ENCODE results near the gene PAX6.
A peak's percentile ranks its signal among the peaks of the same experiment; 100 is the strongest.

PAX6 gene

DNA sequence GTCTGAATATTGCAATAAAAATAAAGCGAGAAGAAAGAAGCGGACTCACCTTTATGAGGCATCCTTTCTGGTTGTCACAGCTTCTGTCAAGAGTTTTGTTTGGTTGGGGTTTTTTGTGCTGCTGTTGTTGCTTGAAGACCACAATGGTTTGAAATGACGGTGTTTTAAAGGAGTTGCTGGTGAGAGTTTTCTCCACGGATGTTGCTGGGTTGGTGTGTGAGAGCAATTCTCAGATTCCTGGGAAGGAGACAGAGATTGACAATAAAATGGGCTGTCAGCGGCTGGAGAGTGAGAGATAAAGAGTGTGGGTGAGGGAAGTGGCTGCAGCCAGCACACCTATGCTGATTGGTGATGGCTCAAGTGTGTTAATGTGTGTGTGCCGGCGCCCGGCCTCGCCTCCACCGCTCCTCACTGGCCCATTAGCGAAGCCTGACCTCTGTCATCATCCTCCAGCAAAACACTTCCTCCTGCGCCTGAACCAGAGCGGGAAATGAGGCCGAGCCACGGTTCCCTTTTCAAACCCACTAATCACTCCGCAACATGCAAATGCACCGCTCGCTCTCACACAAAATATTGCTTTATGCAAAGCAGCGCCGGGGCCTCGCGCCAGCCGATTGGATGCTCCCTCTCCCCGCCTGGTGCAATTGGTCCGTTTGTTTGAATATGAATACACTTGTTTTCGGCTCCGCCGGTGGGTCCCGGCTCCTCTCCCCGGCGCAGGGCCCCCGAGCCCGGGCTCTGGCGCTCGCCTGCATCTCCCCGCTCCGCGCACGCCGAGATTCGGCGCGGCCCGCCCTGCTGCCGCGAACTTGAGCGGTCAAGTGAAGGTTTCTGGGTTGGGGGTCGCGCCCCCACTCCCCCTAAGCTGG lies at the start of gene PAX6:
Gene PAX6 (minus strand): TSS at position 544 of the 869 bp plus-strand sequence. CDS start 4,911 bp downstream, outside the sequence.
- DNase-seq: peak; percentile 99

DNA sequence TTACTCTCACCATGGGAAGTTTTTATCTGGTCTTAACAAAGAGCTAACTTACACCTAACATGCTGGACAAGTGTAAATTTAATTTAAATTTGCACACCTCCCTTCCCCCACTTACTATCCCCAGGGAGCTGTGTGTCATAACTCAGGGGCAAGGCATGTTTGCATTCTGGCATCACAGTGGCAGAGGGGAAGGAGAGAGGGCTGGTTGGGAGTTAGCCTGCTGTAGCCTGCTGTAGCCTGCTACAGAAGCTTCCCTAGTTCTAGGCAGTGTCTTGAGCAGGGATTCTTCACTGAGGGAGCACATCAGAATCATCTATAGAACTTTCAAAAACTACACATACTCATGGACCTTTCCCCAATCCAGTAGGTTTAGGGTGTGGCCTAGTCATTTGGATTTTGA lies 49.3 kb upstream of the PAX6 start:
- no peak for DNase-seq

DNA sequence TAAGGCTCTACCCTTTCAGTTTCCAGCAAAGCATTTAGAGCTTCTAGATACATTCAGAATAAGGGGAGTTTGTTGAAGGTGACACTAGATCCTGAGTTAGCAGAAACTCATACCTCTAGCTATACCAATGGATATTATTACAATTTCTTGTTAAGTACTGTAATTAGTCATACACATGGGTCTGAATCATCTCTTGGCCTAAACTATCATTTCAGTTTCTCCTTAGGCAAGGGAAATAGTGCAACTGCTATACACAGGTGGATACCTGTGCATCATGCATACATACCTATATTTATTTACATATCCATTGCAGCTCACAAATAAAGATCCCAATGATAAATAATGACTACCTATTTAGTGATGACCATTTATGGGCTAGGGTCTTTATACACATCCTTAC lies 45.1 kb upstream of the PAX6 start:
- no peak for DNase-seq

DNA sequence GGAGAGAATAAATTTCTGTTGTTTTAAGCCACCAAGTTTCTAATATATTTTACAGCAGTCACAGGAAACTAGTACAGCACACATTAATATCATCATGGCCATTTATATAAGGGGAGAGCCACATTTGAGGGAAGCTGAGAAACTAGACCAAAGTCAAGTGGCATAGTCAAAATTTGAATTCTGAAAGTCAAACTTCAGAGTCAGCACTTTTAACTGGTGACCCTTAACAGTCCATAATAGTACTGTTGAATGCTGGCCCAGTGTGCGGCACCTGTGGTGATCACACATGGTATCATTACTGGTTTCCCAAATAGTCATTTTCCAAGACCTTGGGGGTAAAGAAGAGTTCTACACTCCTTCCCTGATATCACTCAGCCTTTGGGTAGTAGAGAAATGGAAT lies 44.3 kb upstream of the PAX6 start:
- DNase-seq: no peak

DNA sequence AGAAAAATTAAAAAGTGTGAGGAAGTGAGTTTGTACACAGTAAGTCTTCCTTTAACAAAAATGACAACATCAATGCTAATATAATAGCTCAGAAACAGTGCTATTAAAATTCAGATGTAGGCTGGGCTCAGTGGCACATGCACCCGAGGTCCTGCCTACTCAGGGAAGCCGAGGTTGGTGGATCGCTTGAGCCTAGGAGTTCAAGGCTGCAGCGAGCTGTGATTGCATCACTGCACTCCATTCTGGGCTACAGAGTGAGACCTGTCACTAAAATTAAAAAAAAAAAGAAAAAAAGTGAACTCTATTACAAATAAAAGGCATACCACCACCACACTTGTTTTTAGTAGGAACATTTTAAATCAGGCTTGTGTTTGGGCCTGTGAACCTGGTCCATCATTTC lies 39.2 kb upstream of the PAX6 start:
- DNase-seq: no peak

DNA sequence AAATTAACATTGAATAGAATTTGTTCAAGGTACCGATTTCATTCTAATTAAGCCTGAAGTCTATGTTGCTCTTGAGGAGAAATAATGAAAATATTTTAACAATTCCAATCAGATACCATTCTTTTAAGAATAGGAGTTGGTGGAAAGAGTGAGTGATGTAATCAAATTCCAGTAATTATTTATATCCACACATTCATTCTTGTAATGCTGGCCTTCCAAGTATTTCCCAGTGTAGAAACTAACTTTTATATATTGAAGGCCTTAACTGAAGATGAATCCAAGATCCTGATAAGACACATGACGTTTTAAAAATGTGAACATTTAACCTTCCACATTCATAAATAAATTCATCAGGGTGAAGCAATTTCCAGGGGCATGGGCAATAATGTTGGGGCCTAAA lies 36.6 kb upstream of the PAX6 start:
- DNase-seq: no peak

DNA sequence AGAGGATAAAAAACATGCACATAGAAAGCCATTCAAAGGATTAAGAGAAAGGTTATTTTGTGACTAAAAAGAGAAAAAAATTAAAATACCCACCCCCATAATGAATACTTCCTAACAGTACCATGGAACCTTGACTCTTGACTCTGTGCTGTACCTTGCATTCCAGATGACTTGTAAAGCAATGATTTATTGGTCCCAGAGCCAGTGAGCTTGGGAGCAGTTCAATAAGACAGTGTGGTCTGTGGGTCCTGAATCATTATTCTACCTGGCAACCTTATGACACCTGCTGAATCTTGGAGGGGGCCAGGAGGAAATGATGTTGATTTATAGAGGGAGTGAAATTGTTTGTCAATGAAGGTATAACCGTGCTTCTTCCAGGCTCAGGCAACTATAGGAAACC lies 34.2 kb upstream of the PAX6 start:
- no peak for DNase-seq

DNA sequence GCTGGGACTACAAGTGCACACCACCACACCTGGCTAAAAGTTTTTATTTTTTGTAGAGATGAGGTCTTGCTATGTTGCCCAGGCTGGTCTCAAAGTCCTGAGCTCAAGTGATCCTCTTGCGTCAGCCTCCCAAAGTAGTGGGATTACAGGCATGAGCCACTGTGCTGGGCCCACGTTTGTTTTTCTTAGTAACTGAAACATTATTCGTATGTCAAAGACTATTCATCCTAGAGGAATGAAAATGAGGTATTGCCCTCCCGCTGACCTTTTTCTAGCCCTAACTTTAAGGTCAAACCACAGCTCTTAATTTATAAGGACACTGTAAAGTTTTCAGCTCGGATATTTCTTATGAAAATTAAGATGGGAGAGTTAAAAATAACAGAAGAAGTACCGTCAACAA lies 33.2 kb upstream of the PAX6 start:
- DNase-seq: no peak

DNA sequence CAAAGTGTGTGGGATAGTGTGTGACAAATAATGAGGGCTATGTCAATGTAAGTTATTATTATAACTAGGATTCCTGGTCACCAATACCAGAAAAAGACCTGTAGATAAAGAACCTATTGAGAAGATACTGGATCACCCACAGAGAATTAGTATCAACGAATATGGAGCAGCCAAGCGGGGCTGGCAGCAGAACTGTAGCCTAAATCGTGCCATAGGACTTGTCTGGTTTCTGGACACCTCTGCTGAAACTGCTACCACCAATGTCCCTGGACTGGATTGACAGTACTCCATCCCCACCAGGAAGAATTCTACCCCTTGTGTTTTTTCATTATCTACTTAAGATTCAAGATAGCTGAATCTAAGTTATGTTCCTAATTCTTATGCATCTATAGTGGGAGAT lies 30.3 kb upstream of the PAX6 start:
- DNase-seq: no peak

DNA sequence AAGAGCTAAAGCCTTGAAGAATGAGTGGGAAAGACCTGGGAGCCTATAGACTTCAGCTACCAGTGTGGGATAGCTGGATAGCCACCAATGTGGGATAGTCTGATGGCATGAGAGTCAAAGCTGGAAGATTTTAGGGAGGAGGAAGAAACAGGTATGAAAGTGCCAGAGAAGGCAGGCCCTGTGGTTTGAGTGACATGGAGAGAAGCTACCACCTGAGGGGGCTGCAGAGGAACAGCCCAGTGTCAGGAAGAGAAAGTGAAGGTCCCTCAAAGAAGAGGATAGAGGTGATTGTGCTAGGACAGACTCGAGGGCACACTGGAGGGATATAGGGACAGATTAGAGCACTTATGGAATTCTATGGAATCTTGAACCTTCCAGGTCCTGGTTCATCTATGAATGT lies 23.1 kb upstream of the PAX6 start:
- no peak for DNase-seq

DNA sequence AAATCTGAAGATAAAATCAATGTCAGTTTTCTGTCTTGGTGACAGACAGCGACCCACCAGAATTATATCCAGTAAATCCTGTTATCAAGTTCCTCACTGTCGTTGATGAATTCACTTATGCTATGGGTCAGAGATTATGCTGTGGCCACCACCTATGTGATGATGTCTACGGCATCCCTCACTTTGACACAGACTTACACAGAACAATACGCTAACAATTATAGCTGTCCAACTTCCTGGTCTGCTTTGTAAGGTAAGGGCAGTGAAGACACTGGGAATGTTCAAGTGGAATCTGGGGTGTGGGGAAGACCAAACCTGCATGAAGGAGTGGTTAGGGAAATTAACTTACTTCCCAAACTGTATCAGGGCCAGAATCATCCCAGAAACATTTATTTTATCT lies 19.3 kb upstream of the PAX6 start:
- DNase-seq: no peak

DNA sequence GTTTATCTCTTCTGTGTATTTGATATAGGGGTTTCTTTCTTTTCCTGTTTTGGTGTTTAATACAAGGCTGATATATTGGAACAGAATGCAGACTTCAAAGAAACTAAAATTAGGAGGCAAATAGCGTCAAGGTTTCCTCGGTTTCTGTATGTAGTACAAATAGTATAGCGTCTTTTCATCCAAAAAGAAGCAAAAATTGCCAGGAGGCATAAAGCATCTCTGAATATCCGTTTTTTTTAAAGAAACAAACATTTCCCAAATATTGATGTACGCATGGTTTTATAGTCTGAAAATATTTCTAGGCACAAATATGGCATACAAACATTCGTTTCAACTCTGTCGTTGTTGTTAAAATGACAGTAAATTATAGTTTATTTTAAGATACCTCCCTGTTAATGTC lies 17.1 kb upstream of the PAX6 start:
- DNase-seq: no peak

DNA sequence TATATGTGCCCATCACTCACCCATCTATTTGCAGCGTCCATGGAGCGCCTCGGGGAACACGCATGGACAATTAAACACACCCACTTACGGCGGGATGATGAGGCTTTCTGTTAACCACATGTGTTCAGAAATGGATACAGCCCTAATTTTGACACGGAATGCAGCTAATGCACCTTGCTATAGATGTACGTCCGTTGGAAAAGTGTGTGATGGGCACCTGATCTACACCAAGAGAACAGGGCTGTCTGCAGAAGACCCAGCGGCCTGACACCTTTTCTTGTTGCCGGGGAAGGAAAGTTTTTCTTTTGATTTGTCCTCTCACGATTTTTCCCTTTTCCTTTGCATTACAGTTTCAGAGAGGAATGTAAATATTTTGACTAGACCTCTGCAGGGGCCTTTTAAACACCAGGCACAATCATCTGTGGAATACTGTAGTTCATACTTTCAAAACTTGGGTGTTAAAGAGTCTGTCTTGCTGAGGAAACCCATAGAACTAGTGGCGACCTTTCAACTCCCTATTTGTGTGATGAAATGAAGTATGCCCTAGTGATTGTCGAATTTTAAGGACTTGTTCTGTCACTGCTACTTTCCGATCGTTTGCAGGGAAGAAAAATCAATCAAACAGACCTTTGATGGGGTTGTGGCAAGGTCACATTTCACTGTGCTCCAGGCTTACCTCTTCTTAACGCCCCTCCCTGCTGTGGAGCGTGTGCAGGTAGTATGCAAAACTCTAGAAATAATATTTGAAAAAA lies 16.5 kb upstream of the PAX6 start:
- no peak for DNase-seq

DNA sequence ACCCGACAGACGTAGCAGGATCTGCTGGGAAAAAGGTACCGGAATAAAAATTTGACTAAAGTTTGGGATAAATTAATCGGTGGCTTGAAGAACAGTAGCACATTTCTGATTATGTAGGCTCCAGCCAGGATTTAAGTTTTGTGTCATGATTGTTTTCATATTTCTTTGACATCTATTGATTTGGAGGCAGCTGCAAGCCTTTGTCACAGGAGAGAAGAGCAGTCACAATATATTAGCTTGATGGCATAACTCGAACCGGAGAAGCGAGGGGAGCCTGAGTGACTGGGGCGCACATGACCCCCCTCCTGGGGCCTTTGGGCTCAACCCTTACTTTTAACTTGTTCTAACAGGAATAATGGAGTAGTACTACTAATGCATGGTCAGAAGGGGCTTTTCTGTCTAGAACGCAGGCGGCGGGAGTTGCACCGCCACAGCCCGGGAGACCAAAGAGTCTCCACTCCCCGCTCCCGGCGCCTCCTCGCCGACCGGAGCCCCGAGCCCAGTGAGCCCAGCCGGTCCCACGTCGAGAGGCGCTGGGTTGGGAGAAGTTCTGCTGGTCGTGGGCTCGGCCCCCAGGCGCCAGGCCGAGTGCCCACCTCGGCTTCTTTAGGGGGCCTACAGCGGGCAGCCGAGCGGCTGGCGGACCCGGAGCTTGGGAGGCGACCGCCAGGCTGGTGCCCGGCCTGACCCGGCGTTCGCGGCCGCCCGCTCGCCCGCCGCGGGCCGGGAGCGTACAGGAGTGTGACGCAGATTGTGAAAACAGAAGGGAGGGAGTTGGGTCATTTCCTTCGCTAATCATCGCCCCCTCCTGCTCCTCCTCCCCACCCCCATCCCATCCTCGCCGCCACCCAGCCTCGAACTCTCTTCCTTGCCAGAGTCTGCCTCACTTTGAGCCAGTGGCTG lies 15.7 kb upstream of the PAX6 start:
- DNase-seq: no peak

DNA sequence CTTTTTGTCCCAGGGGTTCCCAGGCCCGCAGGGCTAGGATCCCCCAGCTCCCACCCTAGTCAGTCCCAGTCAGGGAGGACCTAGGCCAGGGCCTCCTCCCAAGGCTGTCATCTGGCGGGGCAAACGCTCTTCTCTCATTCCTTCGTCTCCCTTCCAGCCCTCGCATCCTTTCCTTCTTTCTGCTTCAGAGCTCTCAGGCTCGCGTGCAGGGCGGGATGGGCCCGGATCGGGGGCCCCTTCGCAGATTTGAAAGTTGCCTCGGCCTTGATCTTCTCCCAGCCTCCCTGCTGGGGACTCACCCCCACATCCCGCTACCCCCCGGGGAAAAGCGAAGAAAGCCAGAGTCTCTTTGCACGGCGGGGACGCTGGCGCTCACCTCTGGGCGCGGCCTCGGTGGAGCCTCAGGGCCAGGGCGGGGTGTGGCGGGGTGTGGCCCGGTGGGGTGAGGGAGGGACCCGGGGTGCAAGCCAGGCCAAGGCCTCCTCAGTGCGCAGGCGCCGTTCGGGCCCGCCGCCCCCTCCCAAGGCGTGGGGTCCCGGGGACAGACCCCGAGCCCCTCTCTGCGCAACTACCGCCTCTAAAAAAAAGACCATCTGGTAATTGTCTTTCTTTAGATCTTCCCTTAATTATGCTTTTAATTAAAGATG lies 14.8 kb upstream of the PAX6 start:
- DNase-seq: no peak

DNA sequence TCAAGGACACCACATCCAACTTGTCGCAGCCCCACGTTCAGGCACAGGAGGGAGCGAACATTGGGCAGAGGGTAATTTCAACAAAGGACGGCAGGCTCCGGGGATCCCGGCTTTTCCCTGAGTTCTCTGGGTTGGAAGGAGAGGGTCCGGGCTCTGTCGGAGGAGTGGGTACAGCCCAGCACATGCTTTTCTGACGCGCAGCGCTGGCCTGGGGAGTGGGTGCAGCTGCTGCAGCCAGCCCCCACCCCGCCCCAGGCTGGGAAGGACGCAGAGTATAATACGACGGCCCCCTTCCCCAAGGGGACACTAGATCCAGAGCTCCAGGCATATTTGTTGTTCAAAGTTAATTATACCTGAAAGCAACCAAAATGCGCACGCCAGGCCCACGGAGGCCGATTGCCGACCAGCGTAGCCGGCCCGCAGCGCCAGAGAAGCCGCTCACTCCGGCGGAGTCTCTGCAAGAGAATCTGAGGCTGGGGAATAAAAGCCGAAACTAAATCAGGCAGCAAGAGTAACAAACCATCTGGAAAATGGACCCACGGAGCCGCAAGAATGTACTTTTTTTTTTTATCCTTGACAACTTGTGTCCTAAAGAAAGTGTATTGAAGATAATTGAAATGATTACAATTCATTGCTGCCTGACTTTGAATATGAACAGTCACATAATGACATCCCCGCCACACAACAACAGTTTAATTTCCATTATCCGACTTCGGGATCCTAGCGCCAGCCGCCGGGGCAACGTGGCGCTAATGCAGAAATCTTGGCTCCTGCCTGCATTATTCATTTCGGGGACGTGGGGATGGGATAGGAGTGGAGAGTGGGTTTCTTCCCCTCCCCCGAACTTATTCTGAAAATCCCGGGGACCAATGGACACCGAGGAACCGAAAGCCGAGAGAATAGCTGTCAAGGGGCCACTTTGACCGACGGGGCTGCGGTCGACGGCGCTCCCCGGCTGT lies 14.0 kb upstream of the PAX6 start:
- DNase-seq: no peak

DNA sequence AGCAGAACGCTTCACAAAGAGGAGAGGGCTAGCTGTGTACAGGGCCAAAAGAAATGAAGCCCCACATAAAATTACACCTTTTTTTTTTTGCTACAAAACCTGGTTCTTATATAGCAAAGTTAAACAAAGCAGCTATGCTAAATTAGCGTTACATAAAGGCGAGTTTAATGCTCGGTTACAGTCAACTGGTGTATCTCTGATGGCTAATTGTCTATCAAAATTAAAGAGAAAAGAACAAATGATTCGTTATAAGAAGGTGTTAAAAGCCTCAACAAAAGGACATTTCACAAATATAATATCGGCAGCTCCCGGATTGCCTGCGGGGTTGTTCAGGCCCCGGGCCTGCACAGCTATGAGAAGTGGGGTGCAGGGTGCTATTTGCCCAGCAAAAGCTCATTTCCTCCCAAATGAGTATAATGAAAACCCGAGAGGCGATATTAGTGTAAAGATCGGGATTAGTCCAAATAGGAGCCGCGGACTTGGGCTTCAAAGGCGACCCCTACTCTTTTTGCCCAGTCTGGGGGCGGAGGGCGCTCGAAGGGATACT lies 13.3 kb upstream of the PAX6 start:
- no peak for DNase-seq

DNA sequence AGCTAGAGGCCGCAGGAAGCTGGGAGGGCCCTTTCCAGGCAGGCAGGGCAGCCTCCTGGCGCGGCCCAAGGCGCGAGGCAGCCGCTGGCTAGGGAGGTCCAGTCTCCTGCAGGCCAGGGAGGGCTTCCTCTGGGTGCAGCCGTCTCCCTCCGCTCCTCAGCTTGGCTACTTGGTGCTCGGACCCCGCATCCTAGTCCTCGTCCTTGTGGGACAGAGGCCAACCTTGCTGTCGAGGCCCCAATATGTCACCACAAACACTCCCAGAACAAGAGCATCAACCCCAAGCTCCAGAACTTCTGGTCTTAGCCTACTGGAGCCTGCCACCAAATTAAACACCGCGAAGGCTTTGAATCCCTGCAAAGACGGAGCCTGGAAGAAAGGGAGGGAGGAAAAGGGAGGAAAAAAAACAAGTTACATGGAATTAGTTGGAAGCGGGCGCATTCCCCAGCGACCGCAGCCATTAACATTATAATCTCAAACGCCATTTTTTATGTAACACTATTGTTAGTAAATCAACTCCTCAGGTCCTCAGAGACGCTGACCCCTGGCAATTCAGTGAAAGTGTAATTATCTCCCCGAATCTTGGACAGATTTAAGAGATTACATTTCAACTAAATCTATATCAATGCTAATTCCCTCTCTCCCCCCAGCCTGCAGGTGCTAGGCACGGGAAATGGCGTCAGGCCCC lies 12.7 kb upstream of the PAX6 start:
- no peak for DNase-seq

DNA sequence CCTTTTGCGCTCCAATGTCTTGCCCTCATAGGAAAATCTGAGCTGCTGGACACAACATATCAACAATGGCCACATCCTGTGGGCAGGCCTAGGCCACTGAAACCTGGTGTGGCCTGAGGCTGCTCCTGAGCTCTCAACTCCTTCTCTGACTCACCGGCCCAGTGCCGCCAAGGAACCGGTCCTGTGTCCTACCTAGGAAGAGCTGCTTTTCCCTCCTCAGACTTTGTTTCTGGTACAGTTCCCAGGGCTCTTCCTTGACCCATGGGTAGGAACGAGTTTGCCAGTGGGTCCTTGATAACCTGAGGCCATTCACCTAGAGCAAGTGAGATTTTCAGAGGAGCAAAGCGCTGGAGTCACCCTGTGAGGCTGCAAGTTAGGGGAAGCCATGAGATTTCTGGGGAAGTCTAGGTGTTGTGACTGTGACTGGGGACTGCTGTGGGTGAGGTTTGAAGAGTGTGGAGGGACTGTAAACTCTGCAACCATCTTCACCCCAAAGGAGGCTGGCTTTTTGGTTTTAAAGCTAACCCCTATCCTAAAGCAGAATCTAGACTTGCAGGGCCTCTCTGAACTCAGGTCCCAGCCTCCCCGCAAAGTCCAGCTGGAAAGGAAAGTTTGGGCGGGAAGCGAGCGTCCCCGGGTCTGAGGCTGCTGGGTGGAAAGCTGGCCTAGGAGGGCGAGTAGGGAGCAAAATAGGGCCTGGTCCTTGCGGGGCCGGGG lies 12.0 kb upstream of the PAX6 start:
- no peak for DNase-seq
